A673 (cell line): ENCODE results near the gene GOLGA8J. TPM values are rescaled to one million over a fixed set of nuclear protein-coding genes. Genes with fewer than 3 reads are reported as not detected.

Source experiments
- BruUV-seq: library from RNA; stranded (reverse); fragments of 400-500 nt; replicated peaks from 2 replicates; lab custom pipeline; 2021; lab: Mats Ljungman, UMichigan
- CTCF ChIA-PET: fragments of 300-600 bp; sonication (Branson Sonifier 250); formaldehyde crosslinking; loops from one replicate; lab custom pipeline; 2022; ENCODE audit warnings: antibody characterized with exemption; lab: Charles Lee
- POLR2A ChIA-PET: fragments of 300-600 bp; sonication (Branson Sonifier 250); formaldehyde crosslinking; loops from one replicate; lab custom pipeline; 2022; ENCODE audit warnings: antibody characterized with exemption; ENCODE audit not compliant: low non-redundant PET; lab: Charles Lee
- DNase-seq: peaks from one replicate; pipeline ENCODE4 v3.0.0-alpha.2; 2015; ENCODE audit warnings: low spot score
- H3K27ac ChIP-seq: fragments of 200-600 bp; sonication (generic); 2 replicates; pipeline ENCODE4 v1.5.1; 2016; ENCODE audit warnings: mixed run types, low read depth, mild to moderate bottlenecking, mixed read lengths, antibody characterized with exemption, low read length; ENCODE audit not compliant: poor library complexity, severe bottlenecking
- H3K27me3 ChIP-seq: fragments of 200-600 bp; sonication (generic); replicated peaks from 2 replicates; pipeline ENCODE4 v1.6.1; 2017; ENCODE audit warnings: mixed run types, low read depth, mild to moderate bottlenecking, mixed read lengths, antibody characterized with exemption, low read length; ENCODE audit not compliant: insufficient read depth, poor library complexity
- H3K36me3 ChIP-seq: fragments of 200-600 bp; sonication (generic); 2 replicates; pipeline ENCODE4 v1.6.1; 2016; ENCODE audit warnings: mixed run types, mild to moderate bottlenecking, mixed read lengths, antibody characterized with exemption, low read length; ENCODE audit not compliant: insufficient read depth, poor library complexity, severe bottlenecking
- H3K4me1 ChIP-seq: fragments of 200-600 bp; sonication (generic); 2 replicates; pipeline ENCODE4 v1.6.1; 2017; ENCODE audit warnings: mixed run types, mild to moderate bottlenecking, mixed read lengths, antibody characterized with exemption, low read length; ENCODE audit not compliant: insufficient read depth, poor library complexity, severe bottlenecking
- H3K4me3 ChIP-seq: fragments of 200-600 bp; sonication (generic); 2 replicates; pipeline ENCODE4 v1.5.1; 2016; ENCODE audit warnings: low read depth, mixed run types, mild to moderate bottlenecking, mixed read lengths, low read length; ENCODE audit not compliant: poor library complexity, severe bottlenecking
- H3K9me3 ChIP-seq: fragments of 200-600 bp; sonication (generic); 2 replicates; pipeline ENCODE4 v1.6.1; 2016; ENCODE audit warnings: mixed run types, low read depth, mild to moderate bottlenecking, mixed read lengths, antibody characterized with exemption, low read length; ENCODE audit not compliant: poor library complexity, severe bottlenecking
- CTCF ChIP-seq: fragments of 300-800, 200-600 bp; sonication (generic); conservative IDR thresholded peaks from 2 replicates; pipeline ENCODE4 v1.5.1; 2017; ENCODE audit warnings: low read depth, mild to moderate bottlenecking, antibody characterized with exemption, low read length, moderate library complexity, mixed read lengths
- EZH2 ChIP-seq: fragments of 200-600 bp; sonication (generic); IDR thresholded peaks from 2 replicates; pipeline ENCODE4 v1.6.1; 2017; ENCODE audit warnings: borderline replicate concordance, low read depth, mild to moderate bottlenecking, mixed read lengths, antibody characterized with exemption, low read length; ENCODE audit not compliant: poor library complexity, severe bottlenecking
- intact Hi-C: fragments of 100-400 bp; cut with micrococcal nuclease; formaldehyde crosslinking; loops from one replicate; pipeline ENCODE4 v1.10.0; 2022; ENCODE audit not compliant: unreplicated experiment
- total RNA-seq: library from RNA; stranded (reverse); gene quantifications from 2 replicates; pipeline ENCODE4 v1.2.3, GENCODE V29; 2021

Gene GOLGA8J
- total RNA-seq, 1 experiment from 2014 or later, result not detected

DNA sequence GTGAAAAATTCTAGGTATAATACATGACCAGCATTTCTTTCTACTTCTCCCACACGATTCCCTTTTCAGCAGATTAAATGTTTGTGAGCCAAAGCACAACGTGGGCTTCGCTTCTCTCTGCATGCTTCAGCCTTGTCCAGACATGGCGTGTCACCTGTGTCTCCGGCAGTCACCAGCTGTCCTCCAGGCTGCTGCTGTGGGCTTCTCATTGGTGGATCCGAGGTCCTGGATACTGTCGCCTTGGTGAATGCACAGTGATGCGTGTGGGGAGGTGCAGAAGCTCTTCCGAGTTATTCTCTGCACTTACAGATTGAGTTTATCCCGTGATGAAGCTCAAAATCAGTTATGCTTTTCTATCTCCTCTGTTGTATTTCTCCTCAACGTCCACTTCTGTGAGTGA lies 23.0 kb upstream of the GOLGA8J start:
- POLR2A ChIA-PET, result no interaction called here
- Histone ChIP-seq H3K4me1 (peaks cover 6% of the 10 kb centered on the region), H3K27ac (no peak overlapping the region), H3K27me3 (no peaks in the 10 kb centered on the region), H3K4me3 (no peak overlapping the region), H3K36me3 (no peaks in the 10 kb centered on the region), H3K9me3 (no peaks in the 10 kb centered on the region)
- no TSS peak for BruUV-seq
- TF ChIP-seq EZH2 (no peak), CTCF (no peak)
- intact Hi-C loops, result no loop called here
- no peak for DNase-seq
- CTCF ChIA-PET, result no interaction called here

GRCh38 chr15:30062881-30063280 lies 19.9 kb upstream of the GOLGA8J start:
- no peak overlapping the region for H3K27ac ChIP-seq
- no peak for DNase-seq
- no peaks in the 10 kb centered on the region for H3K36me3 ChIP-seq
- H3K4me3 ChIP-seq, result no peak overlapping the region
- H3K4me1 ChIP-seq, result peaks cover 6% of the 10 kb centered on the region
- POLR2A ChIA-PET, result no interaction called here
- CTCF ChIA-PET, result no interaction called here
- intact Hi-C loops, result no loop called here
- TF ChIP-seq CTCF (no peak), EZH2 (no peak)
- H3K27me3 ChIP-seq, result no peaks in the 10 kb centered on the region
- no TSS peak for BruUV-seq
- H3K9me3 ChIP-seq, result no peaks in the 10 kb centered on the region

DNA sequence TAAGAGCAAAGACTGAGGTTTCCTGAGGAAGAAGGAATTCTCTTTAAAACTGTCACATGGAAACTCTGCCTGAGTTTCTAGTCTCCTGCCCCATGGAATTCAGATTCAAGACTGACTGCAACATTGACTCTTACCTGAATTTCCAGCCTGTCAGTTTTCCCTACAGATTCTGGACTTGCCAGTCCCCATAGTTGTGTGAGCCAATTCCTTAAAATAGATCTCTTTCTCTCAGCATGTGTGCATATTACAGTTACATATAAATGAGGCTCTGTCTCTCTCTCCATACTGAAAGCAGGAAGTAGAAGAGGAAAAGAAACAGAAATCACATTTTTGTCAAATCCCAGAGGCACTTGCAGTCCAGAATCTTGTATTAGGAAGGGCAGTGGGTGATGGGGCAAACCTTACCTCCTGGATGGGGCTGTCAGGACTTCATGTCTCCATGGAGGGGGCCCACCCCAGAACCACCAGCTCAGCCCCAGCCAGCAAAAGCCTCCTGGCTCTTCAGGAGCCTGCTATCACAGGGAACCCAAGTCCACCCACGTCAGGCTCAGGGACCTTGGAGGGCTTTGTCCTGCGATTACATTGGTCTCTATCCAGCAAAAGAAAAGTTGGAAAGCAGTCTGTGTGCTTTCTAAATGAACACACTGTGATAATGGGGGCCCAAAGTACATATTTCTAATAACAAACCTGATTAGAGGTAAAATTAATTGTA lies 18.8 kb upstream of the GOLGA8J start:
- Histone ChIP-seq H3K4me3 (no peak overlapping the region), H3K36me3 (no peaks in the 10 kb centered on the region), H3K27me3 (no peaks in the 10 kb centered on the region), H3K4me1 (peaks cover 6% of the 10 kb centered on the region), H3K9me3 (no peaks in the 10 kb centered on the region), H3K27ac (no peak overlapping the region)
- POLR2A ChIA-PET, result no interaction called here
- no peak for TF ChIP-seq CTCF
- DNase-seq, result no peak
- BruUV-seq, result no TSS peak
- CTCF ChIA-PET, result no interaction called here
- intact Hi-C loops, result no loop called here
